ENCODE data around the gene PRKCSH. TPM values are rescaled to one million over a fixed set of nuclear protein-coding genes. Genes with fewer than 3 reads are reported as not detected.

PRKCSH gene
- 100 to 1,000 TPM; 114 to 206 (median 192) TPM for total RNA-seq
- long read RNA-seq, partial matches to known transcripts, result 7 of 8 reads
- long read RNA-seq, other reads (novel, unspliced or antisense), result 1 of 8 reads

DNA sequence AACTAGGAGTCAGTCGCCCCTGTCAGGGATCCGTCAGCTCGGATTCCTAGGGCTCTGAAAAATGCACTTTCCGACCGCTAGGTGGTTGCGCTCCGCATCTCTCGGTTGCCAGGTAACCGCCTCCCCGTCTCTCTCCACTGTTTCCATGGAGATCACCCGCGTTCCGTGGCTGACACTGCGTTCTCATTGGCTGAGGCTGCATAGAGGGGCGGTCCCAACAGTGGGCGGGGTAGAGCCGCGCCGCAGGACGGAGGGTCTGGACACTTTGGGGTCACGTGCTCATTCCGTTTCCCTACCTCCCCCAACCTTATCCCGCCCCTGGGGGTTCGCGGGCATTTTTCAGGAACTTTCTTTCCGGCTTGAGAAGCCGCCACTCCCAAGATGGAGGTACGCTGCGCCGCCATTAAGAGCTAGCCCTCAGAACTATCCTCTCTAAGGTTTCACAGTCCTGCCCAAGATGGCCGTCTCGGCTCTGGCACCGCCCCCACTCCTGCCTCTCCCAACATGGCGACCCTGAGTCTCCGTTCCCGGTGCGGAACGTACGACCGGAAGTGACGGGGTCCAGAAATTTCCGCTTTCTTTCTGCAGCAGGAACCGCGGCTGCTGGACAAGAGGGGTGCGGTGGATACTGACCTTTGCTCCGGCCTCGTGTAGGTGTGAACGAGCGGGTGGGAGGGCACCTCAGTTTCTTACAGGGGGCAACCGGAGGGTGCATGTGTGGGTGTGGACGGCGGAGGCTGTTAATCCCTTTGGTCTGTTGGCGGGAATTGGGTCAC, at the start of gene PRKCSH, which contains the start of gene ODAD3:
Gene PRKCSH (plus strand): TSS at position 579 of the 776 bp plus-strand sequence. CDS start 483 bp downstream, outside the sequence.
Gene ODAD3 (minus strand): TSS at position 65 of the 776 bp plus-strand sequence. CDS start 105 bp downstream, outside the sequence.
- intact Hi-C loops (cut with DNase I), result no loop called here
- Histone ChIP-seq H3K27ac (peak within 1 kb of the TSS; percentile 47 to 72 (median 67)), H3K4me3 (peak within 1 kb of the TSS; percentile 72 to 89 (median 83)), H3K9me3 (no peaks in the 10 kb centered on the region), H3K4me1 (peaks cover 0 to 11% (median 5%) of the 10 kb centered on the region in 4 donors), H3K36me3 (peaks cover 0 to 33% (median 13%) of the 10 kb centered on the region in 4 donors), H3K27me3 (no peaks in the 10 kb centered on the region)
- DNase-seq (peak; percentile 99 to 100 (median 100)), ATAC-seq (peak; percentile 94 to 97 (median 96))
- TF ChIP-seq, protein P1, sequence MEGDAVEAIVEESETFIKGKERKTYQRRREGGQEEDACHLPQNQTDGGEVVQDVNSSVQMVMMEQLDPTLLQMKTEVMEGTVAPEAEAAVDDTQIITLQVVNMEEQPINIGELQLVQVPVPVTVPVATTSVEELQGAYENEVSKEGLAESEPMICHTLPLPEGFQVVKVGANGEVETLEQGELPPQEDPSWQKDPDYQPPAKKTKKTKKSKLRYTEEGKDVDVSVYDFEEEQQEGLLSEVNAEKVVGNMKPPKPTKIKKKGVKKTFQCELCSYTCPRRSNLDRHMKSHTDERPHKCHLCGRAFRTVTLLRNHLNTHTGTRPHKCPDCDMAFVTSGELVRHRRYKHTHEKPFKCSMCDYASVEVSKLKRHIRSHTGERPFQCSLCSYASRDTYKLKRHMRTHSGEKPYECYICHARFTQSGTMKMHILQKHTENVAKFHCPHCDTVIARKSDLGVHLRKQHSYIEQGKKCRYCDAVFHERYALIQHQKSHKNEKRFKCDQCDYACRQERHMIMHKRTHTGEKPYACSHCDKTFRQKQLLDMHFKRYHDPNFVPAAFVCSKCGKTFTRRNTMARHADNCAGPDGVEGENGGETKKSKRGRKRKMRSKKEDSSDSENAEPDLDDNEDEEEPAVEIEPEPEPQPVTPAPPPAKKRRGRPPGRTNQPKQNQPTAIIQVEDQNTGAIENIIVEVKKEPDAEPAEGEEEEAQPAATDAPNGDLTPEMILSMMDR (IDR thresholded peaks at IDR 0.05), result peak; percentile 81 to 98 (median 90)
- peak; percentile 39 for TF ChIP-seq POLR2A (IDR thresholded peaks at IDR 0.05)
- WGBS (ENCODE audit: insufficient coverage, low coverage, low lambda C conversion rate, missing lambda C conversion rate), result 0% methylated on average over 30 of the region's 53 CpGs

DNA sequence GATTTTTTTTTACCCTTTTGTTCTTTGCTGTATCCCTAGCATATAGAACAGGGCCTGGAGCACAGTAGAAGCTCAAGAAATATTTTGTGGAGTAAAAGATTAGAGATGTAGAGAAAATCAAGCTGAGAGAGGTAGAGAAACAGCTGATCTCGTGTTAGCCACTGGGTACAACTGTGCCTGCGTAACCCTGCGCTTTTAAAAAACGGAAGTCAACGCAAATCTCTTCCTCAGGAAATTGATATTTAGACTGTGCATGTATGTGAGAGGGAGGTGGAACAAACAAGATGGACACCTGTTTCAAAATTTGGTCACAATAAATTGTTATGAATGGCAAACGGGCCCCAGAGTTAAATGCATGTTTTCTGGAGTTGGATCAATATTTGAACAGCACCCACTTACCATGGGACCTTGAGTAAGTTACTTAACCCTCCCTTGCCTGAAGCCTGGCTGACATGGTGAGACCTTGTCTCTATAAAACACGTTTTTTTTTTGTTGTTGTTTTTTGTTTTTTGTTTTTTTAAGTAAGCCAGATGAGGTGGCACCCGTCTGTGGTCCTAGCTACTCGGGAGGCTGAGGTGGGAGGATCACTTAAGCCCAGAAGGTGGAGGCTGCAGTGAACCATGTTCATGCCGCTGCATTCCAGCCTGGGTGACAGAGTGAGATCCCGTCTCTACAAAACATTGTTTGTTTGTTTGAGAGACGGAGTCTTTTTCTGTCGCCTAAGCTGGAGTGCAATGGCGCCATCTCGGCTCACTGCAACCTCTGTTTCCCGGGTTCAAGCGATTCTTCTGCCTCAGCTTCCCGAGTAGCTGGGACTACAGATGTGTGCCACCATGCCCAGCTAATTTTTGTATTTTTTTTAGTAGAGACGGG, 48.0 kb upstream of the PRKCSH start:
- H3K27me3 ChIP-seq, result no peaks in the 10 kb centered on the region
- H3K36me3 ChIP-seq, result no peaks in the 10 kb centered on the region
- H3K4me3 ChIP-seq, result no peak overlapping the region
- ATAC-seq (peak in 3 of 4 donors; percentile 7 to 24 (median 8)), DNase-seq (no peak)
- intact Hi-C loops (cut with DNase I), result loop anchor here in 1 of 2 donors (10.0 kb wide), 1 partner anchor 57 kb away; no protein-coding TSS in a partner anchor
- WGBS (ENCODE audit: insufficient coverage, low coverage, low lambda C conversion rate, missing lambda C conversion rate), result 64% methylated on average over 15 of the region's 19 CpGs
- H3K9me3 ChIP-seq, result no peaks in the 10 kb centered on the region
- H3K27ac ChIP-seq, result peak overlapping the region in 2 of 3 donors; percentile 5 to 40
- TF ChIP-seq, protein P1 (IDR thresholded peaks at IDR 0.05), result no peak
- TF ChIP-seq POLR2A (IDR thresholded peaks at IDR 0.05), result no peak
- H3K4me1 ChIP-seq, result no peaks in the 10 kb centered on the region

DNA sequence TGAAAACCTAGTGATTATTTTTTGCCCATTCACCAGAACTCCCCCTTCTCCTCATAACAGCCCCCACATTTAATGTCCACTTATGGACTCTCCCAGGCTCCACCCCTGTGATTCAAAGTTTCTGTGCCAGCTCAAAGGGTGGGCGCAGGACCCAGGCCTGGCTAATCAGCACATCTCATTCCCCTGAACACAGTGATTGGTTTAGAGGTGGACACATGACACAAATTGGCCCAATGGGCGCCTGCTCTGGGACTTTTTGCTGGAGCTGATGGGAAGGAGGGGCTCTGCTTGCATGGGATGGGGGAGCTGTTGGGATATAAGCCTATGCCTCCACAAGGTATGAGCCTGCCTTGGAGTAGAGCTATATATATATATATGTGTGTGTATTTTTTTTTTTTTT, 45.1 kb upstream of the PRKCSH start:
- Histone ChIP-seq H3K9me3 (no peaks in the 10 kb centered on the region), H3K27me3 (no peaks in the 10 kb centered on the region), H3K4me3 (no peak overlapping the region), H3K4me1 (no peaks in the 10 kb centered on the region), H3K27ac (no peak overlapping the region), H3K36me3 (no peaks in the 10 kb centered on the region)
- no peak for TF ChIP-seq POLR2A (IDR thresholded peaks at IDR 0.05)
- TF ChIP-seq, protein P1 (IDR thresholded peaks at IDR 0.05), result no peak
- ATAC-seq, result no peak
- no peak for DNase-seq
- WGBS (ENCODE audit: insufficient coverage, low coverage, low lambda C conversion rate, missing lambda C conversion rate), result 100% methylated on average over 1 of the region's 2 CpGs
- intact Hi-C loops (cut with DNase I), result no loop called here

- H3K9me3 ChIP-seq, result no peaks in the 10 kb centered on the region
- no peak for TF ChIP-seq POLR2A (IDR thresholded peaks at IDR 0.05)
- TF ChIP-seq, protein P1 (IDR thresholded peaks at IDR 0.05), result no peak
- no peak overlapping the region for H3K27ac ChIP-seq
- no peaks in the 10 kb centered on the region for H3K36me3 ChIP-seq
- intact Hi-C loops (cut with DNase I), result no loop called here
- no peaks in the 10 kb centered on the region for H3K4me1 ChIP-seq
- no peak for ATAC-seq
- no peaks in the 10 kb centered on the region for H3K27me3 ChIP-seq
- DNase-seq, result no peak
- H3K4me3 ChIP-seq, result no peak overlapping the region
- whole genome bisulfite sequencing (ENCODE audit: insufficient coverage, low coverage, low lambda C conversion rate, missing lambda C conversion rate), result 78% methylated on average over 2 of the region's 4 CpGs
Measured at GRCh38 chr19:11390933-11391680, 44.3 kb upstream of the PRKCSH start.

All from right lobe of liver (tissue), 6 donors.